K562 (cell line): Measurements from ENCODE around the gene GLB1L.

ENCODE experiments used
- FUS ChIP-seq: fragments of 200-400 bp; formaldehyde crosslinking; optimal IDR thresholded peaks from 2 replicates; pipeline ENCODE3; 2017; ENCODE audit warnings: low read depth, low read length
- TBP ChIP-seq: optimal IDR thresholded peaks from 2 replicates; pipeline ENCODE3; 2011; ENCODE audit warnings: low read depth, low read length, improper control_type of control experiment

GRCh38 chr2:219218217-219218731, 27.0 kb downstream of the GLB1L start:
- peak; percentile 3 for TF ChIP-seq FUS
- no peak for TF ChIP-seq TBP
